Keratinocyte (primary cell): Measurements from ENCODE around the gene C9orf50.

Experiments used
- CTCF ChIP-seq, 3 experiments: IDR thresholded peaks in 1 of 3; conservative IDR thresholded peaks in 1 of 3; optimal IDR thresholded peaks in 1 of 3; 2 replicates in 2 of 3; 3 replicates in 1 of 3; pipeline versions ENCODE3 to v1.5.1; 2011; ENCODE audit warnings: low read length in 3 of 3, mild to moderate bottlenecking in 3 of 3, moderate library complexity in 2 of 3, control low read depth in 1 of 3, inconsistent platforms in 1 of 3; ENCODE audit not compliant: insufficient read depth in 2 of 3; ENCODE audit errors: extremely low read depth in 1 of 3
- EZH2 ChIP-seq: IDR thresholded peaks from one replicate; pipeline ENCODE4 v1.6.1; 2012; ENCODE audit warnings: inconsistent platforms, mild to moderate bottlenecking, low read length, moderate library complexity

- TF ChIP-seq CTCF (optimal IDR thresholded peaks at IDR 0.05 in 1 of 3, IDR thresholded peaks at IDR 0.05 in 1 of 3, conservative IDR thresholded peaks at IDR 0.05 in 1 of 3; ENCODE audit: extremely low read depth in 1 of 3, insufficient read depth in 2 of 3, low read length in 3 of 3) (no peak), EZH2 (no peak)
Observed at GRCh38 chr9:129604056-129604765, 16.7 kb downstream of the C9orf50 start.
